ENCODE measurements around the gene PTPN14. TPM values are rescaled to one million over a fixed set of nuclear protein-coding genes. Genes with fewer than 3 reads are reported as not detected.

Gene PTPN14
- total RNA-seq, 1 experiment from 2014 or later: 76.4 TPM

GRCh38 chr1:214328770-214329469, 222.5 kb downstream of the PTPN14 start:
- Mint-ChIP-seq H3K4me3 (no peak overlapping the region), H3K9me3 (no peaks in the 10 kb centered on the region), H3K27ac (peak overlapping the region in 1 of 3 experiments; percentile 68; a peak in 2 of 7 replicates), H3K36me3 (ENCODE audit: insufficient read depth in 1 of 3, low read depth in 3 of 3) (no peaks in the 10 kb centered on the region; a peak in 1 of 7 replicates), H3K4me1 (peaks cover 12 to 13% of the 10 kb centered on the region in 2 experiments), H3K27me3 (ENCODE audit: low read depth) (peaks cover 1% of the 10 kb centered on the region; the same call in 1 of the 2 replicates)
- Histone ChIP-seq H2BK12ac (ENCODE audit: insufficient read length, low read depth, low read length) (no peak overlapping the region), H3K56ac (ENCODE audit: insufficient read length, low read depth, low read length) (no peak overlapping the region), H3K4me1 (ENCODE audit: insufficient read depth, low read length) (no peaks in the 10 kb centered on the region), H3K4ac (ENCODE audit: low read depth, low read length) (no peak overlapping the region), H3K79me2 (ENCODE audit: insufficient read depth, low read length) (no peaks in the 10 kb centered on the region), H3K27ac (ENCODE audit: insufficient read length, low read depth, low read length) (no peak overlapping the region), H3K9ac (ENCODE audit: extremely low read depth, insufficient read length, low read length) (no peak overlapping the region), H3K14ac (ENCODE audit: insufficient read depth, low read length) (no peak overlapping the region), H4K91ac (ENCODE audit: insufficient read length, low read depth, low read length) (no peak overlapping the region), H3K79me1 (ENCODE audit: insufficient read depth, low read depth, low read length, poor library complexity, severe bottlenecking) (no peaks in the 10 kb centered on the region), H3T11ph (ENCODE audit: low read length) (no peak overlapping the region), H4K8ac (replicated peaks; ENCODE audit: insufficient read length, low read depth, low read length) (no peak overlapping the region), H2BK120ac (ENCODE audit: low read depth, low read length, poor library complexity, severe bottlenecking) (no peak overlapping the region), H2BK15ac (ENCODE audit: low read depth, low read length) (no peak overlapping the region), H3K9me3 (ENCODE audit: control insufficient read depth, low read depth, low read length) (no peaks in the 10 kb centered on the region), H2AFZ (ENCODE audit: low read length) (no peak overlapping the region), H2BK20ac (ENCODE audit: low read depth, low read length, poor library complexity, severe bottlenecking) (no peak overlapping the region), H4K20me1 (ENCODE audit: control insufficient read depth, insufficient read depth, insufficient read length) (no peaks in the 10 kb centered on the region), H2BK5ac (ENCODE audit: insufficient read length, low read length) (no peak overlapping the region), H2AK5ac (ENCODE audit: insufficient read length, low read length) (no peak overlapping the region), H3K23me2 (ENCODE audit: insufficient read length, low read depth, low read length, poor library complexity, severe bottlenecking) (no peaks in the 10 kb centered on the region), H3K18ac (ENCODE audit: insufficient read length, low read depth, low read length) (no peak overlapping the region), H3K4me2 (ENCODE audit: insufficient read depth, insufficient read length, low read length) (no peak overlapping the region), H3K23ac (ENCODE audit: insufficient read length, low read depth, low read length) (no peak overlapping the region), H3K27me3 (ENCODE audit: insufficient read depth, low read length) (no peaks in the 10 kb centered on the region; the same call in 1 of the 2 replicates), H4K5ac (ENCODE audit: insufficient read length, low read depth, low read length) (no peak overlapping the region)
- DNase-seq: peak; percentile 86
- peak; percentile 94 for TF ChIP-seq CTCF (conservative IDR thresholded peaks at IDR 0.05)
- no CpG with 5 or more reads among the region's 11 CpGs for WGBS (ENCODE audit: extremely low coverage, insufficient read length, low lambda C conversion rate)
